ENCODE results near the gene VKORC1.

VKORC1 gene

DNA sequence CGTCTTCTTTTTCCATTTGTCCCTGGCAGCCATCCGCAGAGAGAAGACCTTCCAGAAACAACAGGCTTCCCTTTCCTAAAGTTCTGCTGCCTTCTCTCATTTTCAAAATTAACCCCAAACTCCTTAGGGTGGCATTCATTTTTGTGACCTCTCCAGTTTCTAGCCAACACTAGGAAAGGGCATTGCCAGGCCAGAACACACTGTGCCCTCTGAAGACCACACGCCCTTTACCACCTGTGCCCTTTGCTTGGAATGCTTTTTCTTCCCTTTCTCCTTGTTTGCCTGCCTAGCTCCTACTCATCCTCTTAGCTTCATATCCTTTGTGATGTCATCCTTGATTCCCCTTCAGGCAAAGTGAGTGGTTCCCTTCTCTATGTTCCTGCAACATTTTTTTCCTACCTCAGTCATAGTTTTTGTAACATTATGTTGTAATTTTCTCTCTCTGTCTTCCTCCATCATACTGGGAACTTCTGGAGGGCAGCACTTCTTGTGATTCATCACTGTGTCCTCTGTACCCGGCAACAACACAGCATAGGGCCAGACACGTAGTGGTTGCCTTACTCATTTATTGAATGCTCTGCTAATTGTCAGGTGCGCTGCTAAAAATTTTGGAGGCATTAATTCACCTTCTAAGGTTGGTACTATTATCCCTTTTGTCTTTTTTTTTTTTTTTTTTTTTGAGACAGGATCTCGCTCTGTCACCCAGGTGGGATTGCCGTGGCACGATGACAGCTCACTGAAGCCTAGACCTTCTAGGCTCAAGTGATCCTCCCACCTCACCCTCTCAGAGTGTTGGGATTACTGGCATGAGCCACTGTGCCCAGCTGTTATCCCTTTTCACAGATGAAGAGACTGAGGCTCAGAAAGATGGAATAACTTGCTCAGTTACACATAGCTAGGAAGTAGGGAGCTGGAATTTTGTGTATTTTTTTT lies 23.9 kb upstream of the VKORC1 start:
- CTCF ChIA-PET = interaction anchor here (1.1 to 1.7 kb wide), 3 partner anchors 17 to 24 kb away, joined by 3 to 8 read pairs (median 6); partner anchors contain the start of gene PRSS8
- Mint-ChIP-seq H3K27me3 (no peaks in the 10 kb centered on the region), H3K4me1 (peaks cover 30% of the 10 kb centered on the region), H3K36me3 (peaks cover 24% of the 10 kb centered on the region), H3K9me3 (no peaks in the 10 kb centered on the region), H3K4me3 (peak overlapping the region; percentile 78), H3K27ac (peak overlapping the region; percentile 93)
- DNase-seq = no peak

- peaks cover 24% of the 10 kb centered on the region for H3K36me3 Mint-ChIP-seq
Measured at GRCh38 chr16:31117384-31118222, 23.0 kb upstream of the VKORC1 start, which contains the start of gene KAT8. Gene KAT8 (plus strand): TSS chr16:31117664. CDS start chr16:31117682, 18 bp downstream.

DNA sequence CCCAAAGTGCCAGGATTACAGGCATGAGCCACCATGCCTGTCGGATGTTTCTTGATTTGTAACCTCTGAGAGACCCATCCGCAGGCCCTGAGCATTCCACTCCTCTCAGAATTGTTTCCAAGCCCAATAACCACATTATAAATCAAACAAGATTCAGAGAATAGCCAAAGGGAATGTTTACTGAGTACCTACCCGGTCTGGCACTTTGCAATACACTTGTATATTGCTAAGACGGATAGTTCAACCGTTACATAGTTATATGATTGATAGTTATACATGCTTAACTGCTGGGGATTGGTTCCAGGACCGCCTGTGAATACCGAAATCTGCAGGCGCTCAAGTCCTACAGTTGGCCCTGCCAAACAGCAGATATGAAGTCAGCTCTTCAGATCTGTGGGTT lies 19.9 kb upstream of the VKORC1 start:
- CTCF ChIA-PET = interaction anchor here (2.1 kb wide), 1 partner anchor 12 kb away, joined by 5 read pairs; no protein-coding TSS in a partner anchor
- Mint-ChIP-seq H3K27me3 (no peaks in the 10 kb centered on the region), H3K9me3 (no peaks in the 10 kb centered on the region), H3K27ac (no peak overlapping the region), H3K4me1 (peaks cover 37% of the 10 kb centered on the region), H3K36me3 (peaks cover 21% of the 10 kb centered on the region), H3K4me3 (no peak overlapping the region)
- no peak for DNase-seq

More at GRCh38 chr16:31117384-31118222, 23.0 kb upstream of the VKORC1 start, which contains the start of gene KAT8:
- DNase-seq = peak; percentile 99
- CTCF ChIA-PET = interaction anchor here (0.8 to 1.1 kb wide), 2 partner anchors 11 to 25 kb away, joined by 3 to 6 read pairs; no protein-coding TSS in a partner anchor
- no peaks in the 10 kb centered on the region for H3K9me3 Mint-ChIP-seq
- peaks cover 30% of the 10 kb centered on the region for H3K4me1 Mint-ChIP-seq
- no peaks in the 10 kb centered on the region for H3K27me3 Mint-ChIP-seq
- peak within 1 kb of the TSS; percentile 93 for H3K27ac Mint-ChIP-seq
- peak within 1 kb of the TSS; percentile 78 for H3K4me3 Mint-ChIP-seq

DNA sequence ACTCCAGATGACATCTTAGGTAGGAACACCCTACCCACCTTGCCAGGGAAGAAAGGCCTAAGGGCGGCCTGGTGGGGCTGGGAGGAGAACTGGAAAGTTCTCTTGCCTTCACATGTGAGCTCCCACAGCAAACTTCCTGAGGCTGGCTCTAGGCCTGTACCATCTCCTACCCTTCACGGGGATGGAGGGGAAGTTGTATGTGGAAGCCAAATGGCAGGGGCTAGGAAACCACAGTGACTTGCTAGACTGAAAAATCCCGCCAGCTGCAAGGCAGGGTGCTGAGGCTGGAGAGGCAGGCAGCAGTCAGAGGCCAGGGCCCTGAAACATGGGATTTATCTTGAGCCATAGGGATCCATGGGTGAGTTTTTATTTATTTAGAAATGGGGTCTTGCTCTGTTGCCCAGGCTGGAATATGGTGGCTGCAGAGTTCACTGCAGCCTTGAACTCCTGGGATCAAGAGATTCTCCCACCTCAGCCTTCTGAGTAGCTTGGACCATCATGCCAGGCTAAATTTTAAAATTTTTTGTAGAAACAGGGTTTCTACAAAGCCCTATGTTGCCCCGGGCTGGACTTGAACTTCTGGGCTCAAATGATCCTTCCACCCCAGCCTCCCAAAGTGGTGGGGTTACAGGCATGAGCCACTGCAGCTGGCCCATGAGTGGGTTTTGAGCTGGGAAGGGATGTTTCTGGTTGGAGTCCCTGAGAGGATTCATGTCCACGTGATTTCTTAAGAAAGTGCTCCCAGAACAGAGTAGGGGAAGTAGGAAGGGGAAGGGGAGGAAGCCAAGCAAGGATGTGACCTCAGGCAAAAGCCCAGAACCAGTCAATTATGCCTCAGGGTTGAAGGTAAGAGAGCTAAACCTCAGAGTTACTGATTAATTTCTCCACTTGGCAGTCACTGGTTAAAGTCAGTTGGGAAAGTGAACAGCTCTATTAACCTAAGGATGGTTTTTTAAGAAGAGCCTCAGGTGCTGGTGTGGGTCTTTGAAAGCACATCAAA lies 18.8 kb upstream of the VKORC1 start:
- H3K9me3 Mint-ChIP-seq = no peaks in the 10 kb centered on the region
- CTCF ChIA-PET = interaction anchor here (2.1 kb wide), 1 partner anchor 11 kb away, joined by 5 read pairs; no protein-coding TSS in a partner anchor

DNA sequence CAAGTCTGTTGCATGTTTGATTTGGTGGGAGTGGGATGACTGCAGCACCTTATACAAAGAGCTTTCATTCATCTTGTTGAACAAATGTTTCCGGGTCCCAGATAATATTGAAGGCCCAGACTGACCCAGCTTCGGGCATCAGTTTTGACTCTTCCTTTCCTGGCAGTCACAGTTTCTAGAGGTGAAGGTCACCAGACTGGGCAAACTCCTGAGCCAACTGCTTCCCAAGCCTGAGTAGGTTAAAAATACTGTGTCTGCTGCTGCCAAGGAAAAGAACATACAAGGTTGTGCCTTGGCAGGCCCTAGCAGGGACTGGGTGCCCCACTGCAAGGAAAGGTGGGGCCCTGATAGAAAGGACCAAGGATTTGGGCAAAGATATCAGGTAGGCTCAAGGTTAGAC lies 18.1 kb upstream of the VKORC1 start:
- Mint-ChIP-seq H3K4me1 (peaks cover 32% of the 10 kb centered on the region), H3K27ac (peak overlapping the region; percentile 45), H3K36me3 (peaks cover 21% of the 10 kb centered on the region), H3K9me3 (no peaks in the 10 kb centered on the region), H3K4me3 (no peak overlapping the region), H3K27me3 (no peaks in the 10 kb centered on the region)
- CTCF ChIA-PET = interaction anchor here (0.7 to 2.1 kb wide), 2 partner anchors 10 to 29 kb away, joined by 3 to 5 read pairs; no protein-coding TSS in a partner anchor
- DNase-seq = no peak

More for the DNA sequence above, 18.8 kb upstream of the VKORC1 start:
- no peaks in the 10 kb centered on the region for H3K27me3 Mint-ChIP-seq
- H3K4me1 Mint-ChIP-seq = peaks cover 34% of the 10 kb centered on the region
- no peak overlapping the region for H3K4me3 Mint-ChIP-seq
- peaks cover 21% of the 10 kb centered on the region for H3K36me3 Mint-ChIP-seq
- H3K27ac Mint-ChIP-seq = peak overlapping the region; percentile 49
- no peak for DNase-seq

DNA sequence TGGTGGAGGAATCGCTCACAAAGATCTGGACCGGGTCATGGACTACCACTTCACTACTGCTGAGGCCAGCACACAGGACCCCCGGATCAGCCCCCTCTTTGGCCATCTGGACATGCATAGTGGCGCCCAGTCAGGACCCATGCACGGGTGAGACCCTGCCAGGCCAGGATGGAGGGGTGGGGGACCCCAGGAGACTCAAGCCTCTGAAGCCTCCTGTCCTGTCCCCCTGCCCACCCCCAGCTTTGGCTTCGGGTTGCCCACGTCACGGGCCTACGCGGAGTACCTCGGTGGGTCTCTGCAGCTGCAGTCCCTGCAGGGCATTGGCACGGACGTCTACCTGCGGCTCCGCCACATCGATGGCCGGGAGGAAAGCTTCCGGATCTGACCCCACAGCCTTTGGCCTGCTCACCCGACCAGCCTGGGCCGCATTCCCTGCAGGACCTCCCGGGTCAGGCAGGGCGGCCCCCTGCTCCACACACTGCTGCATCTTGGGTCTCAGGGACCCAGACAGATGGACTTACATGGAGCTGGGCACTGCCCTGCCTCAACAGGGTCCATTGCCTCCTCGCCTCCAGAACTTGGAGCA lies 17.4 kb upstream of the VKORC1 start:
- H3K4me3 Mint-ChIP-seq = no peak overlapping the region
- peaks cover 21% of the 10 kb centered on the region for H3K36me3 Mint-ChIP-seq
- no peaks in the 10 kb centered on the region for H3K27me3 Mint-ChIP-seq
- peaks cover 38% of the 10 kb centered on the region for H3K4me1 Mint-ChIP-seq
- H3K9me3 Mint-ChIP-seq = no peaks in the 10 kb centered on the region
- DNase-seq = no peak
- H3K27ac Mint-ChIP-seq = no peak overlapping the region
- CTCF ChIA-PET = interaction anchor here (0.7 to 0.9 kb wide), 2 partner anchors 16 to 30 kb away, joined by 3 read pairs; no protein-coding TSS in a partner anchor

- DNase-seq = no peak
- CTCF ChIA-PET = interaction anchor here (0.6 kb wide), 1 partner anchor 32 kb away, joined by 3 read pairs; no protein-coding TSS in a partner anchor
- Mint-ChIP-seq H3K9me3 (no peaks in the 10 kb centered on the region), H3K27me3 (no peaks in the 10 kb centered on the region), H3K4me1 (peaks cover 42% of the 10 kb centered on the region), H3K36me3 (peaks cover 21% of the 10 kb centered on the region), H3K27ac (peak overlapping the region; percentile 50), H3K4me3 (peak overlapping the region; percentile 79)
Measured at GRCh38 chr16:31110106-31111034, 15.8 kb upstream of the VKORC1 start.

DNA sequence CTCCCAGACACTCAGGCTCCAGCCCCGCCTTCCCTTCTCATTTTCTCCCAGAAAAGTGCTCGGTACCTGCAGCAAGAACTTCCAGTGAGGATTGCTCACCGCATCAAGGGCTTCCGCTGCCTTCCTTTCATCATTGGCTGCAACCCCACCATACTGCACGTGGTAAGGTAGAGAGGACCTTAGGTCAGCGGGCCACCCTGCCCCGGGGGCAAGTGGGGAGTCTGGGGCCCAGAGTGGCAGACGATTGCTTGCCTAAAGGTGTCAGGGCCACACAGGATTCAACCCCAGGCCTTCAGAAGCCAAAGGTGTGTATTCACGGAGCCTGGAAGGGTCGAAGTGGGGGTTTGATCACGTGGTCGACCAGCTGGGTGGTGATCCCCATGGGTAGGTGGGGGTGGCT lies 15.0 kb upstream of the VKORC1 start:
- Mint-ChIP-seq H3K36me3 (peaks cover 21% of the 10 kb centered on the region), H3K4me1 (peaks cover 40% of the 10 kb centered on the region), H3K9me3 (no peaks in the 10 kb centered on the region), H3K27ac (no peak overlapping the region), H3K27me3 (no peaks in the 10 kb centered on the region), H3K4me3 (peak overlapping the region; percentile 79)
- CTCF ChIA-PET = interaction anchor here (0.6 kb wide), 1 partner anchor 32 kb away, joined by 3 read pairs; no protein-coding TSS in a partner anchor
- DNase-seq = no peak

- CTCF ChIA-PET = no interaction called here
- no peaks in the 10 kb centered on the region for H3K27me3 Mint-ChIP-seq
- DNase-seq = no peak
- H3K4me3 Mint-ChIP-seq = peak overlapping the region; percentile 79
- H3K36me3 Mint-ChIP-seq = peaks cover 21% of the 10 kb centered on the region
- H3K9me3 Mint-ChIP-seq = no peaks in the 10 kb centered on the region
- peak overlapping the region; percentile 77 for H3K27ac Mint-ChIP-seq
- H3K4me1 Mint-ChIP-seq = peaks cover 36% of the 10 kb centered on the region
Measured at GRCh38 chr16:31108794-31109558, 14.4 kb upstream of the VKORC1 start.

GRCh38 chr16:31108035-31108793 lies 13.6 kb upstream of the VKORC1 start, which contains the start of gene BCKDK:
Gene BCKDK (plus strand): TSS chr16:31108386. CDS start chr16:31109224, 838 bp downstream.
- H3K36me3 Mint-ChIP-seq = peaks cover 21% of the 10 kb centered on the region
- no peaks in the 10 kb centered on the region for H3K9me3 Mint-ChIP-seq

More at GRCh38 chr16:31108035-31108793, 13.6 kb upstream of the VKORC1 start, which contains the start of gene BCKDK:
- peak within 1 kb of the TSS; percentile 82 for H3K4me3 Mint-ChIP-seq
- peaks cover 4% of the 10 kb centered on the region for H3K27me3 Mint-ChIP-seq
- peak within 1 kb of the TSS; percentile 85 for H3K27ac Mint-ChIP-seq
- peak; percentile 82 for DNase-seq
- H3K4me1 Mint-ChIP-seq = peaks cover 32% of the 10 kb centered on the region
- CTCF ChIA-PET = interaction anchor here (1.0 kb wide), 2 partner anchors 12 to 17 kb away, joined by 3 to 5 read pairs; no protein-coding TSS in a partner anchor
